ENCODE data around the gene PTF1A.

PTF1A gene

DNA sequence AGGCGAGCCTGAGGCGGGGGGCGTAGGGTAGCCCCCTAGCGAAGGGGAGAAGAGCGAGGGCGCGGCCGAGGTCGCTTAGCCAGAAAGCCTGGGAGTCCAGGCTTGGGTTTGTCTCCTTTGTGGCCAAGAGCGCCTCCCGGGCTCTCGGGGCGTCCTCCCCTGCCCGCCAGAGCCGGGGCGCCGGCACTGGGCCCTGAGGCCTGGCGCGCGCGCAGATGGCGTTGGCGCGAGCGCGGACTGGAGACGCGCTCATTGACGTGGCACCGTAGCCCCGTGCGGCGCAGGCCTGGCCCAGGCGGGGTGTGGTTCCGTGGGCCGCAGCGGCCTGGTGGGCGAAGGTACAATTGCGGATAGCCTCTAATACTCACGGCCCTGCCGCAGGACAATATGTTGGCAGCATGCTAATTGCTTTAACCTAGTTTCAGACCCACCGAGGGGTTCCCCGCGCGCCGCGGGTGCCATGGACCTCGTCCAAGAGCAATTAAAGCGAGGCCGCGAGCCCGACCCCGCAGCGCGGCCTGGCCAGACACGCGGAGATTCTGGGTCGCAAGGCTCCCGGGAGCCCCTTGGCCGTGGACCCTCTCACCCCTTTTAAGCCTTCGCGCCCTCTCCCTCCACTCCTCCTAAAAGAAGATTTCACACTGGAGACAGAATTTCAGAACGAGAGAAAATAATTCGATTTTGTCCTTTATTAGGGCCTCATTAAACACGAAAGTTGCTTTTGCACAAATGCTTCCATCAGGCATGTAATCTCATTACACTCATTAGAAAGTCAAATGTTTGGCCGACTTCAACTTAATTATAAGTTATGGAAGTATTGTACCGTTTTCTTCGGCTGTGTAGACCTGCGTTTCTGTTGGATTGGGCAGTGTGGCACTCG is 3.1 kb downstream of the PTF1A start:
- H3K4me2 ChIP-seq (ENCODE audit: low read depth, low read length, poor library complexity, severe bottlenecking), result no peak overlapping the region
- H3K36me3 ChIP-seq (ENCODE audit: insufficient read depth, low read length), result no peaks in the 10 kb centered on the region
- H3K79me2 ChIP-seq (ENCODE audit: insufficient read depth, low read length), result no peaks in the 10 kb centered on the region
- H3K9ac ChIP-seq (ENCODE audit: low read depth, low read length, poor library complexity, severe bottlenecking), result no peak overlapping the region
- H3K4me1 ChIP-seq (ENCODE audit: insufficient read depth, low read length, poor library complexity, severe bottlenecking), result peaks cover 5% of the 10 kb centered on the region
- no peak overlapping the region for H2AFZ ChIP-seq (ENCODE audit: low read length)
- TF ChIP-seq EZH2phosphoT487 (IDR thresholded peaks at IDR 0.05; ENCODE audit: borderline replicate concordance), result no peak
- TF ChIP-seq, protein P1, sequence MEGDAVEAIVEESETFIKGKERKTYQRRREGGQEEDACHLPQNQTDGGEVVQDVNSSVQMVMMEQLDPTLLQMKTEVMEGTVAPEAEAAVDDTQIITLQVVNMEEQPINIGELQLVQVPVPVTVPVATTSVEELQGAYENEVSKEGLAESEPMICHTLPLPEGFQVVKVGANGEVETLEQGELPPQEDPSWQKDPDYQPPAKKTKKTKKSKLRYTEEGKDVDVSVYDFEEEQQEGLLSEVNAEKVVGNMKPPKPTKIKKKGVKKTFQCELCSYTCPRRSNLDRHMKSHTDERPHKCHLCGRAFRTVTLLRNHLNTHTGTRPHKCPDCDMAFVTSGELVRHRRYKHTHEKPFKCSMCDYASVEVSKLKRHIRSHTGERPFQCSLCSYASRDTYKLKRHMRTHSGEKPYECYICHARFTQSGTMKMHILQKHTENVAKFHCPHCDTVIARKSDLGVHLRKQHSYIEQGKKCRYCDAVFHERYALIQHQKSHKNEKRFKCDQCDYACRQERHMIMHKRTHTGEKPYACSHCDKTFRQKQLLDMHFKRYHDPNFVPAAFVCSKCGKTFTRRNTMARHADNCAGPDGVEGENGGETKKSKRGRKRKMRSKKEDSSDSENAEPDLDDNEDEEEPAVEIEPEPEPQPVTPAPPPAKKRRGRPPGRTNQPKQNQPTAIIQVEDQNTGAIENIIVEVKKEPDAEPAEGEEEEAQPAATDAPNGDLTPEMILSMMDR (conservative IDR thresholded peaks at IDR 0.05; ENCODE audit: low read length), result no peak
- no peaks in the 10 kb centered on the region for H3K27me3 ChIP-seq (ENCODE audit: insufficient read depth, low read length, poor library complexity, severe bottlenecking)
- H4K20me1 ChIP-seq (ENCODE audit: insufficient read depth, low read length, poor library complexity, severe bottlenecking), result no peaks in the 10 kb centered on the region
- H3K9me2 ChIP-seq (replicated peaks; ENCODE audit: low read depth, low read length), result no peaks in the 10 kb centered on the region
- H3K4me3 ChIP-seq (ENCODE audit: low read length, poor library complexity, severe bottlenecking), result no peak overlapping the region
- no peaks in the 10 kb centered on the region for H3K9me3 ChIP-seq (ENCODE audit: insufficient read depth, low read depth, low read length)
- H3F3A ChIP-seq (ENCODE audit: low read depth), result no peaks in the 10 kb centered on the region

GRCh38 chr10:23195846-23196600 is 3.9 kb downstream of the PTF1A start:
- no peaks in the 10 kb centered on the region for H3K9me2 ChIP-seq (replicated peaks; ENCODE audit: low read depth, low read length)
- H3K4me1 ChIP-seq (ENCODE audit: insufficient read depth, low read length, poor library complexity, severe bottlenecking), result peaks cover 5% of the 10 kb centered on the region
- no peak overlapping the region for H2AFZ ChIP-seq (ENCODE audit: low read length)
- TF ChIP-seq, protein P1 (conservative IDR thresholded peaks at IDR 0.05; ENCODE audit: low read length), result no peak
- no peak for TF ChIP-seq EZH2phosphoT487 (IDR thresholded peaks at IDR 0.05; ENCODE audit: borderline replicate concordance)
- H3K79me2 ChIP-seq (ENCODE audit: insufficient read depth, low read length), result no peaks in the 10 kb centered on the region
- no peaks in the 10 kb centered on the region for H3K9me3 ChIP-seq (ENCODE audit: insufficient read depth, low read depth, low read length)
- no peak overlapping the region for H3K4me2 ChIP-seq (ENCODE audit: low read depth, low read length, poor library complexity, severe bottlenecking)
- no peaks in the 10 kb centered on the region for H4K20me1 ChIP-seq (ENCODE audit: insufficient read depth, low read length, poor library complexity, severe bottlenecking)
- no peaks in the 10 kb centered on the region for H3F3A ChIP-seq (ENCODE audit: low read depth)
- no peak overlapping the region for H3K4me3 ChIP-seq (ENCODE audit: low read length, poor library complexity, severe bottlenecking)
- no peak overlapping the region for H3K9ac ChIP-seq (ENCODE audit: low read depth, low read length, poor library complexity, severe bottlenecking)
- no peaks in the 10 kb centered on the region for H3K27me3 ChIP-seq (ENCODE audit: insufficient read depth, low read length, poor library complexity, severe bottlenecking)
- H3K36me3 ChIP-seq (ENCODE audit: insufficient read depth, low read length), result no peaks in the 10 kb centered on the region

DNA sequence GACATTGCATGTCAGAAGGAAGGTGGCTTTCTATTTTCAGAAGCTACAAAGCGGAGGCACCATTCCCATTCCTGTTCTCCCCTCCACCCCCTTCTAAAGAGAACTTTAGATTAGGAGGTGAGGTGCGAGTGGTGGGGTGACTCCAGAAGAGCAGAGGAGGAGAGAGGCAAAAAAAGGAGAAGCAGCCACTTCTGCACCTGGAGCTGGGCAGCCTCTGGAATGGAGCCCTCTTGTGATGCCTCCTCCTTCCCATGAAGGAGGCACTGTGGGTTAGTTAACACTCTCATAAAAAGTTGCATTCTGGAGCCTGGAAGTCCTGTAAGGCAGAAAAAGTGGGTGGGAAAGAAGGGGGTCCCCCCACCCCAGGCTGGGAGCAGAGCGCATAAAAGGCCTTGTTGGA is 4.8 kb downstream of the PTF1A start:
- Histone ChIP-seq H3K79me2 (ENCODE audit: insufficient read depth, low read length) (no peaks in the 10 kb centered on the region), H3K9ac (ENCODE audit: low read depth, low read length, poor library complexity, severe bottlenecking) (no peak overlapping the region), H3F3A (ENCODE audit: low read depth) (no peaks in the 10 kb centered on the region), H2AFZ (ENCODE audit: low read length) (no peak overlapping the region), H3K9me3 (ENCODE audit: insufficient read depth, low read depth, low read length) (no peaks in the 10 kb centered on the region), H3K4me1 (ENCODE audit: insufficient read depth, low read length, poor library complexity, severe bottlenecking) (peaks cover 5% of the 10 kb centered on the region), H3K9me2 (replicated peaks; ENCODE audit: low read depth, low read length) (no peaks in the 10 kb centered on the region), H4K20me1 (ENCODE audit: insufficient read depth, low read length, poor library complexity, severe bottlenecking) (no peaks in the 10 kb centered on the region), H3K4me3 (ENCODE audit: low read length, poor library complexity, severe bottlenecking) (no peak overlapping the region), H3K36me3 (ENCODE audit: insufficient read depth, low read length) (no peaks in the 10 kb centered on the region), H3K4me2 (ENCODE audit: low read depth, low read length, poor library complexity, severe bottlenecking) (no peak overlapping the region), H3K27me3 (ENCODE audit: insufficient read depth, low read length, poor library complexity, severe bottlenecking) (no peaks in the 10 kb centered on the region)
- TF ChIP-seq, protein P1 (conservative IDR thresholded peaks at IDR 0.05; ENCODE audit: low read length), result no peak
- no peak for TF ChIP-seq EZH2phosphoT487 (IDR thresholded peaks at IDR 0.05; ENCODE audit: borderline replicate concordance)
